A673 (cell line): ENCODE measurements around the gene IL18. TPM values are rescaled to one million over a fixed set of nuclear protein-coding genes. Genes with fewer than 3 reads are reported as not detected.

Source experiments
- BruUV-seq: library from RNA; stranded (reverse); fragments of 400-500 nt; replicated peaks from 2 replicates; lab custom pipeline; 2021; lab: Mats Ljungman, UMichigan
- CTCF ChIA-PET: fragments of 300-600 bp; sonication (Branson Sonifier 250); formaldehyde crosslinking; loops from one replicate; lab custom pipeline; 2022; ENCODE audit warnings: antibody characterized with exemption; lab: Charles Lee
- POLR2A ChIA-PET: fragments of 300-600 bp; sonication (Branson Sonifier 250); formaldehyde crosslinking; loops from one replicate; lab custom pipeline; 2022; ENCODE audit warnings: antibody characterized with exemption; ENCODE audit not compliant: low non-redundant PET; lab: Charles Lee
- DNase-seq: peaks from one replicate; pipeline ENCODE4 v3.0.0-alpha.2; 2015; ENCODE audit warnings: low spot score
- H3K27ac ChIP-seq: fragments of 200-600 bp; sonication (generic); 2 replicates; pipeline ENCODE4 v1.5.1; 2016; ENCODE audit warnings: mixed run types, low read depth, mild to moderate bottlenecking, mixed read lengths, antibody characterized with exemption, low read length; ENCODE audit not compliant: poor library complexity, severe bottlenecking
- H3K27me3 ChIP-seq: fragments of 200-600 bp; sonication (generic); replicated peaks from 2 replicates; pipeline ENCODE4 v1.6.1; 2017; ENCODE audit warnings: mixed run types, low read depth, mild to moderate bottlenecking, mixed read lengths, antibody characterized with exemption, low read length; ENCODE audit not compliant: insufficient read depth, poor library complexity
- H3K36me3 ChIP-seq: fragments of 200-600 bp; sonication (generic); 2 replicates; pipeline ENCODE4 v1.6.1; 2016; ENCODE audit warnings: mixed run types, mild to moderate bottlenecking, mixed read lengths, antibody characterized with exemption, low read length; ENCODE audit not compliant: insufficient read depth, poor library complexity, severe bottlenecking
- H3K4me1 ChIP-seq: fragments of 200-600 bp; sonication (generic); 2 replicates; pipeline ENCODE4 v1.6.1; 2017; ENCODE audit warnings: mixed run types, mild to moderate bottlenecking, mixed read lengths, antibody characterized with exemption, low read length; ENCODE audit not compliant: insufficient read depth, poor library complexity, severe bottlenecking
- H3K4me3 ChIP-seq: fragments of 200-600 bp; sonication (generic); 2 replicates; pipeline ENCODE4 v1.5.1; 2016; ENCODE audit warnings: low read depth, mixed run types, mild to moderate bottlenecking, mixed read lengths, low read length; ENCODE audit not compliant: poor library complexity, severe bottlenecking
- H3K9me3 ChIP-seq: fragments of 200-600 bp; sonication (generic); 2 replicates; pipeline ENCODE4 v1.6.1; 2016; ENCODE audit warnings: mixed run types, low read depth, mild to moderate bottlenecking, mixed read lengths, antibody characterized with exemption, low read length; ENCODE audit not compliant: poor library complexity, severe bottlenecking
- EZH2 ChIP-seq: fragments of 200-600 bp; sonication (generic); IDR thresholded peaks from 2 replicates; pipeline ENCODE4 v1.6.1; 2017; ENCODE audit warnings: borderline replicate concordance, low read depth, mild to moderate bottlenecking, mixed read lengths, antibody characterized with exemption, low read length; ENCODE audit not compliant: poor library complexity, severe bottlenecking
- intact Hi-C: fragments of 100-400 bp; cut with micrococcal nuclease; formaldehyde crosslinking; loops from one replicate; pipeline ENCODE4 v1.10.0; 2022; ENCODE audit not compliant: unreplicated experiment
- total RNA-seq: library from RNA; stranded (reverse); gene quantifications from 2 replicates; pipeline ENCODE4 v1.2.3, GENCODE V29; 2021
- TF ChIP-seq, protein P1 (sequence below): fragments of 300-800, 200-600 bp; sonication (generic); conservative IDR thresholded peaks from 2 replicates; pipeline ENCODE4 v1.5.1; 2017; ENCODE audit warnings: low read depth, mild to moderate bottlenecking, antibody characterized with exemption, low read length, moderate library complexity, mixed read lengths

Gene IL18
- total RNA-seq, 1 experiment from 2014 or later = not detected

DNA sequence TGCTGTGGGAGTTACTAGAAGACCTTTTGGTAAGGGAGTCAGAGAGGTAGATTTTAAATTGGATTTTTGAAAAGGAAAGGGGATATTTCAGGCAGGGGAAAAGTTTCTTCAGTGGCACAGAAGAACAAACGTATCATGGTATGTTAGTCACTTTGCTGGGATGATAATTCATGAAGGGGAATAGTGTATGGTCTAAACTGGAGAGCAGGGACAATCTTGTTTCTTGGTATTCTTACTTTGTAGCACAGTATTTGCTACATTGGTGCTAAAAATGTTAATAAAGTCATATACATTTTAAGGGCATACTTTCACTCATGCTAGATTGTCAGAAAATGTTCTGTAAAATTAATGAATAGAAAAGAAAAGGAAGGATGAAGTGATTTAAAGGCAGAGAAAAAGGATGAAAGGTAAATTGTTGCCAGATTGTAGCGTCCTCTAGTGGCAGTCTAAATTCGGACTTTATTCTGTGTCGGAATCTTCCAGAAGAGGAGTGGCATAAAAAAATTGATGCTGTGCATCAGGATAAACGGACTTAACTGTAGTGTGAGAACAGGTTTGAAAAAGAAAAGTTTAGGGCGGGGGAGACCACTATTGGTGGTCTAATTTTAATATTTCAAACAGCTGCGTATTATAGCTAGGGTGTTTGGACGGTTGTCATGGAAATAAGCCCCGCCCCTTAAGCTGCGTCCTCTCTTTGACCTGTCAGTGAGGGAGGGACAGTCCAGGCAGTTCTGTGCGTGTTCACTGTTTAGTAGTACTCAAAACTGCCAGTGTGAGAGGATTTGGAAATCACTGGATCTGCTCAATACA lies 11.1 kb upstream of the IL18 start, which contains the start of gene BCO2:
TSS of gene BCO2 (plus strand) at position 724 of the 810 bp plus-strand sequence. CDS start 90 bp downstream, outside the sequence.
- no peaks in the 10 kb centered on the region for H3K36me3 ChIP-seq
- peak within 1 kb of the TSS; percentile 30 for H3K4me3 ChIP-seq
- intact Hi-C loops = loop anchor here (1.0 to 10.0 kb wide), 2 partner anchors 62 to 300 kb away; partner anchors contain the start of genes ALG9, CFAP68 and FDXACB1
- H3K9me3 ChIP-seq = no peaks in the 10 kb centered on the region
- H3K4me1 ChIP-seq = peaks cover 14% of the 10 kb centered on the region
- peak; percentile 77 for DNase-seq
- ChIA-PET POLR2A (no interaction called here), CTCF (interaction anchor here (0.6 to 0.8 kb wide), 4 partner anchors 21 to 106 kb away, joined by 3 to 8 read pairs (median 4); no protein-coding TSS in a partner anchor)
- TF ChIP-seq, protein P1, sequence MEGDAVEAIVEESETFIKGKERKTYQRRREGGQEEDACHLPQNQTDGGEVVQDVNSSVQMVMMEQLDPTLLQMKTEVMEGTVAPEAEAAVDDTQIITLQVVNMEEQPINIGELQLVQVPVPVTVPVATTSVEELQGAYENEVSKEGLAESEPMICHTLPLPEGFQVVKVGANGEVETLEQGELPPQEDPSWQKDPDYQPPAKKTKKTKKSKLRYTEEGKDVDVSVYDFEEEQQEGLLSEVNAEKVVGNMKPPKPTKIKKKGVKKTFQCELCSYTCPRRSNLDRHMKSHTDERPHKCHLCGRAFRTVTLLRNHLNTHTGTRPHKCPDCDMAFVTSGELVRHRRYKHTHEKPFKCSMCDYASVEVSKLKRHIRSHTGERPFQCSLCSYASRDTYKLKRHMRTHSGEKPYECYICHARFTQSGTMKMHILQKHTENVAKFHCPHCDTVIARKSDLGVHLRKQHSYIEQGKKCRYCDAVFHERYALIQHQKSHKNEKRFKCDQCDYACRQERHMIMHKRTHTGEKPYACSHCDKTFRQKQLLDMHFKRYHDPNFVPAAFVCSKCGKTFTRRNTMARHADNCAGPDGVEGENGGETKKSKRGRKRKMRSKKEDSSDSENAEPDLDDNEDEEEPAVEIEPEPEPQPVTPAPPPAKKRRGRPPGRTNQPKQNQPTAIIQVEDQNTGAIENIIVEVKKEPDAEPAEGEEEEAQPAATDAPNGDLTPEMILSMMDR = peak; percentile 98
- TF ChIP-seq EZH2 = no peak
- no TSS peak for BruUV-seq
- H3K27ac ChIP-seq = no peak within 1 kb of the TSS
- H3K27me3 ChIP-seq = no peaks in the 10 kb centered on the region

DNA sequence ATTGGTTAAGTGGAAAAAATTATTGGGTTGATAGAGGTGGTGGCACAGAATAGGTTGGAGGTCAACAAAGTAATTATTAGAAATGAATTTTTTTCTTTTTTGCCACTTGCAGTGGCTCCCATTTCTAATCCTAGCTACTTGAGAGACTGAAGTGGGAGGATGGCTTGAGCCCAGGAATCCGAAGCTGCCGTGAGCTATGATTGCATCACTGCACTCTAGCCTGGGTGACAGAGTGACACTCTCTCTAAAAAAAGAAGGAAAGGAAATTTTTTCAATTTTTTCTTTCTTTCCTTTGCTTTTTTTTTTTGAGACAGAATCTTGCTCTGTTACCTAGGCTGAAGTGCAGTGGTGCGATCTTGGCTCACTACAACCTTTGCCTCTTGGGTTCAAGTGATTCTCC lies 9.3 kb upstream of the IL18 start:
- Histone ChIP-seq H3K36me3 (no peaks in the 10 kb centered on the region), H3K27ac (no peak overlapping the region), H3K9me3 (no peaks in the 10 kb centered on the region), H3K27me3 (no peaks in the 10 kb centered on the region), H3K4me3 (no peak overlapping the region), H3K4me1 (peaks cover 14% of the 10 kb centered on the region)
- peak; percentile 40 for DNase-seq
- ChIA-PET POLR2A (no interaction called here), CTCF (interaction anchor here (0.5 to 0.6 kb wide), 2 partner anchors 59 to 125 kb away, joined by 6 to 10 read pairs; no protein-coding TSS in a partner anchor)
- TF ChIP-seq, protein P1 = no peak
- TF ChIP-seq EZH2 = no peak
- BruUV-seq = no TSS peak
- intact Hi-C loops = loop anchor here (10.0 kb wide), 1 partner anchor 298 kb away; the partner anchor contains the start of genes ALG9, CFAP68 and FDXACB1

DNA sequence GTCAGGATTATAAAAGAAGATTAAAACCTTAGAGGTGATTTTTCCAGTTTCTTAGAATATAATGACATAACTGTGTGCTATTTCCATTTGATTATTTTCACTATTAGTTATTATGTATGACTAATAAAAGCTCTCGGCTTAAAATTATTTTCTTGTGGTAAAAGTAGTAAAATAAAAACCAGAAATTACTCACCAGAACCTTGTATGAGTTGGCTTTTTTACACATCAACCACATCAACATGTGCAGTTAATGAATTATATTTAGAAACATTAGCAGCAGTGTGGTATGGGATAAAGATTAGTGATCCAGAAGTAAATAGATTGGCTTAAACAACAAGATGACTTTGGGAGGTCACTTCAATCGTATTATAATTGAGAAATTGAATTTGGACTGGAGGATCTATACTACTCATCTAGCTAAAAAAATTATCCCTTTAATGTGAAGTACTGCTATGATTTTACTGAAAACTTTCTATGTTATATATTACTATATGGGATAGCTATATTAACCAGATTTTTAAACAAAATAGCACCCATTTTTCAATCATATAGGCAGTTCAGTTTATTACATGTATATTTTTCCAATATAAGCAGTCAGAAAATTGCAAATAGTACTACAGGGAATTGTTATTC lies 8.6 kb upstream of the IL18 start:
- intact Hi-C loops = loop anchor here (10.0 kb wide), 1 partner anchor 298 kb away; the partner anchor contains the start of genes ALG9, CFAP68 and FDXACB1
- ChIA-PET POLR2A (no interaction called here), CTCF (interaction anchor here (0.5 to 0.9 kb wide), 4 partner anchors 52 to 319 kb away, joined by 3 to 10 read pairs (median 6); no protein-coding TSS in a partner anchor)
- Histone ChIP-seq H3K4me1 (peaks cover 14% of the 10 kb centered on the region), H3K9me3 (no peaks in the 10 kb centered on the region), H3K4me3 (no peak overlapping the region), H3K27me3 (no peaks in the 10 kb centered on the region), H3K36me3 (no peaks in the 10 kb centered on the region), H3K27ac (no peak overlapping the region)
- no peak for DNase-seq
- TF ChIP-seq, protein P1 = no peak
- no TSS peak for BruUV-seq
